Measurements from ENCODE around the gene ENTREP3.
"Not testable (repeated sequence)": the region's sequence is repeated elsewhere in the genome, so short reads cannot be mapped to it uniquely, and the experiment has no call there.

ENTREP3 gene, protein sequence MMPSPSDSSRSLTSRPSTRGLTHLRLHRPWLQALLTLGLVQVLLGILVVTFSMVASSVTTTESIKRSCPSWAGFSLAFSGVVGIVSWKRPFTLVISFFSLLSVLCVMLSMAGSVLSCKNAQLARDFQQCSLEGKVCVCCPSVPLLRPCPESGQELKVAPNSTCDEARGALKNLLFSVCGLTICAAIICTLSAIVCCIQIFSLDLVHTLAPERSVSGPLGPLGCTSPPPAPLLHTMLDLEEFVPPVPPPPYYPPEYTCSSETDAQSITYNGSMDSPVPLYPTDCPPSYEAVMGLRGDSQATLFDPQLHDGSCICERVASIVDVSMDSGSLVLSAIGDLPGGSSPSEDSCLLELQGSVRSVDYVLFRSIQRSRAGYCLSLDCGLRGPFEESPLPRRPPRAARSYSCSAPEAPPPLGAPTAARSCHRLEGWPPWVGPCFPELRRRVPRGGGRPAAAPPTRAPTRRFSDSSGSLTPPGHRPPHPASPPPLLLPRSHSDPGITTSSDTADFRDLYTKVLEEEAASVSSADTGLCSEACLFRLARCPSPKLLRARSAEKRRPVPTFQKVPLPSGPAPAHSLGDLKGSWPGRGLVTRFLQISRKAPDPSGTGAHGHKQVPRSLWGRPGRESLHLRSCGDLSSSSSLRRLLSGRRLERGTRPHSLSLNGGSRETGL

DNA sequence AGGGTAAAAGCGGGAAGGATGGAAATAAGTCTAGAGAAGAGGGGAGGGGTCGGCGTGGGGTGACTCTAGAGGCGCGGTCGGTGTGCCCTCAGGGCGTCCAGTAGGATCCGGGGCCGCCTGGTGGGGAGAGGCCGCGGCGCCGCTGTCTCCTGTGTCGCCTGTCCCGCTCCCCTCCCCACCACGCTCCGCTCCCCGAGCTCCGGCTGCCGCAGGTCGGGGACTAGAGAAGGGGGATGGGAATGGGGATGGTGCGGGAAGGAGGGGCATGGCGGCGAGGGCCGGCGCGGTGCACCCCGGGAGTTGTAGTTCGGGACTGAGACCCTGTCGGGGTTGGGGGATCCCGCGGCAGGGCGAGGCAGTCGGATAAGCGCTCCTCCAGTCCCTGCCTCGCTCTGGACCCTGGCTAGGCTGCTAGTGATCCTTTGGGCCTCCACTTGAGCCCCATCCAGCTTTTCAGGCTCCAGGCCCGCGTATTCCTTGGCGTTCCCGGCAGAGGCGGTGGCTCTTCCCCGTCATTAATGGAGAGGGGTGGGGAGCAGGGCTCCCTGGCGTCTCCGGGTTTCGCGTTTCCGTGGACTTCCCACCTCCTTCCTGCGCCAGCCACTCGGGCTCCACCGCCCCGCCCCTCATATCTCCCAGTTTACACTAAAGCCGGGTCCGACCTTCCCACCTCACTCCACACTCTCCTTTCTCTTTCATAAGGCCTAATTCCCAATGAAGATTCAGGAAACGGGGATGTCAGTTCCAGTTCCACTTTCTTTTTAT lies at the start of gene ENTREP3:
Gene ENTREP3, minus strand, starts transcription at position 241 of the 765 bp plus-strand sequence. CDS start 606 bp downstream, outside the sequence.
- peak; percentile 89 for FAIRE-seq
- peak; percentile 93 for DNase-seq (ENCODE audit: insufficient read length, low spot score)

DNA sequence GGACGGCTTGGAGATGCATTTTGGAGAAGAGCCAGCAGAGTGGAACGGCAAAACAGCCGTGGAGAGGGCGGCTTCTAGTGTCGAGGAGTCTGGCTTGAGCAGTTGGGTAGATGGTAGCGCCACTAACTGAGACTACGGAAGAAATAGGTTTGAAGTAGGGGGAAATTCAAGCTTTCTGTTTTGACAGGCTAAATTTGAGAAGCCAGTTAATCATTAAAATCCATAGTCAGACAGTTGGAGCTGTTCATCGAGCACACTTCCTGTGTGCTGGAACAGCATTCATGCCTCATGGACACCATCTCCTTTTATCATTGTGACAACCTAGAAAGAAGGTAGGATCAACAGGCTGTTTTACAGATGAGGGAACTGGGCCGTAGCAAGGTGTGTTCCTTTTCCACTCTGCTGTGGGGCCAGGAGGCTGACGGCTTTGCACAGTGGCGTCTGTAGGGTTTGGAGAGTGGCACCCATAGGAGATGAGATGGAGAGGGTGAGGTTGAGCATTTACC lies 49.3 kb upstream of the ENTREP3 start:
- peak; percentile 35 for FAIRE-seq
- DNase-seq (ENCODE audit: insufficient read length, low spot score) = peak; percentile 48

DNA sequence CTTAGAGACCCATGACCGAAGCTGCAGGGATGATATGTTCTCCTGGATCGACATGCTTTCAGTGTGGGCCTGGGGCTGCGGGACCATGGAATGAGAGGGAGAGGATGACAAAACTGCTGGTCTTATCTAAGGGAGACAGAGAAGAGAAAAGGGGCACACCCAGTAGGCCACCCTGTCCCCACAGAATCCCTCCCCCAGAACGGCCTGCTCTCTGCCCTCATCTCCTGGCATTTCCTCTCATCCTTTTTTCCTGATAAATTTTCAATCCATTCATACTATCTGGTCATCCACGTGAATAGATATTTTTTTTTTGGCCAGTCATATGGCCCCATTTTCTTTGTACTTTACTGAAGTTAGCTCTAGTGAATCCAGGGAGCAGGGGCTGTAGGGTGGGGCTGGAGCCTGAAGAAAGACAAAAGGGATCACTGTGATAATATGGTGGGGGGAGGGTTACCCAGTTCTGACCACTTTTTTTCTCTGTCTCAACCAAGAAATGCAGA lies 46.1 kb upstream of the ENTREP3 start, which contains the start of gene PKLR:
Gene PKLR, minus strand, starts transcription at position 97 of the 500 bp plus-strand sequence. Its CDS starts 43 bp downstream, at position 54.
- DNase-seq (ENCODE audit: insufficient read length, low spot score) (no peak), FAIRE-seq (no peak)

DNA sequence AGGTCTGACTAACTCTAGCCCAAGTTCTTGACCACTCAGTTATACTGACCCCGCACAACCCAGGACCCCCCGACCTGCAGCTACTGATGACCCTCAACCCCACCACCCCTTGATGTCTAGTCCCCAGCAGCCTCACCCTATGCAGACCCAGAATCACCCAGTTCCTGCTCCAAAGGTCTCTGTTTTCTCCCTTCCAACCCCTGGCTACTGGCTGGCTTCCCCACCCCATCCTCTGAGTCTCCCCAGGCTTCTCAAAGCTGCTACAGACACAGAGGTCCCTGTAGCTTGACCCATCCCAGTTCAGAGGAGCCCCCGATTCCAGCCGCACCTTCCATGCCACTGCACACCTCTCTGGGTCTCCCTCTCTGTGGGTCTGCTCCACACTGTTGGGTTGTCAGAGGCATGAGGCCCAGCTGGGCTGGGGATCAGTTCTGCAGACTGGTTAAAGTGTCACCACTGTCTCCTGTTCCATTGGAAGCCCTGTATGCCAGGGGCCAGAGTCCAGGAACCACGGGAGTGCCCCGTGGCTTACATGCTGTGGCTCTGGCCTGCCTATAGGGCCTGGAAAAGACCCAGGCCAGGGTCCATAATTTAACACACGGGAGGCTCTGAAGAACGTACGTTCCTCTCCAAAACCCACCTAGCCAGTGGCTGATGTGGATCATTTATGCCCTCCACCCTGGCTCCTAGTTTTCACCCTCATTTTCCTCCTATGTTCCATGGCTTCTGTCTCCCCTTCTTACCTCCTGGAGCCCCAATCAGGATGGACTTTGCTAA lies 45.5 kb upstream of the ENTREP3 start:
- DNase-seq (ENCODE audit: insufficient read length, low spot score) (no peak), FAIRE-seq (no peak)

DNA sequence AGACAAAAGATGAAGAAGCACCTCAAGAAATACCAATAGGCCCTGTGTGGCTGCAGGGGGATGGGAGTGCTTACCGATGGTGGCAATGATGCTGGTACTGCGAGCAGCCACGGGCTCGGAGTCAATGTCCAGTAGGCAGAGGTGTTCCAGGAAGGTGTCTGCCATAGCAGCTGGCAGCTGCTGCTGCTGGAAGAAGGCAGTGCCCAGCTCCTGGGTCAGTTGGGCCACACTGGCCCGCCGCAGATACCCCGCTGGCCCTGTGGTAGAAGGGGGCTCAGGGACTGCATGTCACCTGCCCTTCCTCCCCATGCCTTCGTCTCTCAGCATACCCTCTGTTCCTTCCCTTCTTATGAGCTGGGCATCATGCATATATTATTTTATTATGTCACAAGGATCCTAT lies 44.7 kb upstream of the ENTREP3 start:
- DNase-seq (ENCODE audit: insufficient read length, low spot score) = no peak
- no peak for FAIRE-seq

DNA sequence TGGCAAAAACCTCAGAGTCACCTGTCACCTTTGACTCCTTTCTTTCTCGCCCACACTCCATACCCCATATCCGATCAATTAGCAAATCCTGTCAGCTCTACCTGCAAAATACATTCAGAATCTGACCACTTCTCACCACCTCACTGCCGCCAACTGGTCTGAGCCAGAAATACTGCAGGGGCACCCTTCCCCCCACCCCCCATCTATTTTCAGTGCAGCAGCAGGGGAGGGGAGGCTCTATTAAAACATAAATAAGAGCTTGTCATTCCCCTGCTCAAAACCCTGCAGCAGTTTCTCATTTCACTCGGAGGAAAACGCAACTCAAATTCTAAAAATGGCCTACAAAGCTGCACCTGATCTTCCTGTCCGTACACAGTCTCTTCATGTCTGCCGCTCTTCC lies 42.1 kb upstream of the ENTREP3 start:
- DNase-seq (ENCODE audit: insufficient read length, low spot score) (no peak), FAIRE-seq (no peak)

DNA sequence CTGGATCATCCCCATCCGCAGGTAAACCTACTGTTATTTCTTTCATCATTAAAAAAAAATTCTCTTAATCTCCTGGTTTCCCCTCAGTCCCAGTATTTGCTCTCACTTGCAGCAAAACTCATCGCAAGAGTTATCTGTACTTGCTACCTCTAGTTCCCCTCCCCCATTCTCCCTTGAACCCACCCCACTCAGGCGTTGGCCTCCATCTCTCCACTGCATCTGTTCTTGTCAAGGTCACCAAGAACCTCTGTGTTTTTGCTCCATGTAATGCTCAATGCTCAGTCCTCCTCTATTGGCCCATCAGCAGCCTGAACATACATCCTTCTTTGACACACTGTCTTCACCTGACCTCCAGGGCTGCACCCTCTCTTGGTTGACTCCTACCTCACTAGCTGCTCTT lies 41.4 kb upstream of the ENTREP3 start:
- DNase-seq (ENCODE audit: insufficient read length, low spot score) (no peak), FAIRE-seq (no peak)

DNA sequence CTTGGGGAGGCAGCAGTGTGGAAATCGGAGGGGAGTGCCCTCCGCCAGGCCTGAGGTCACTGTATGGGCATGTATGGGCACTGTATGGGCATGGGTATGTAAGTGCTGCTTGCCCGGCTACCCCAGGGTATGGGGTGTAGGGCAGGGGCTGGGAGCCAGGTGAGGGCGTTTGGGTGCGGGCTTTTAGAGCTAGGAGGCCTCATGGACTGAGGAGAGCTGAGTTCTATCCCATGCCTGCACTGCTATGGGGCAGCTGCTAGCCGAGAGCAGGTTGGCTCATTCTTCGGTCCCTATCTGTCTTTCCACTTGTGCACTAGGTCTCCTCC lies 40.6 kb upstream of the ENTREP3 start:
- no peak for DNase-seq (ENCODE audit: insufficient read length, low spot score)
- no peak for FAIRE-seq

DNA sequence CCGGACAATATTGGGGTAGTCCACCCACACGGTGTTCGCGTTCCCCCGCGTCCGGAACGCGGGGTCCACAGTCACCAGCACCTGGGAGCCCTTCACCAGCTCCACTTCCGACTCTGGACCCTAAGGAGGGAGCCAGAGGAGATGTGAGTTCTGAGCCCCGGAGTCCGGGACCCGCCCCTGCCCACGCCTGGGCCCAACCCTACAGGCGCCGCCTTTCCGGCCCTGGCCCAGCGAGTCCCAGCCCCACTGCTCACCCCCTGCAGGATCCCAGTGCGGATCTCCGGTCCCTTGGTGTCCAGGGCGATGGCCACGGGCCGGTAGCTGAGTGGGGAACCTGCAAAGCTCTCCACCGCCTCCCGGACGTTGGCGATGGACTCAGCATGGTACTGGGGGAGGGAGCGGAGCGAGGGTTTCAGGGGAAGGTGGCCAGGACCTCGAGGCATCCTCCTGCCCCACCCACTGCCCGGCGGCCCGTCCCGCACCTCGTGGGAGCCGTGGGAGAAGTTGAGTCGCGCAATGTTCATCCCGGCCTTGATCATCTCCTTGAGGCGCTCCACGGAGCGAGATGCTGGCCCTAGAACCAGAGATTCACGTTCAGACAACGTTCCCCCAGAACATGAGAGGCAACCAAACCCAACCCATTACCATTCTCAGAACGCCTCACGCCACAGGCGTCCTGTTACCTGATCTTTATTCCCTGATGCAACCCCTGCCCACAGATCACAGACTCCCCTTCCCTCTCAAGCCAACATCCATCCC lies 40.1 kb upstream of the ENTREP3 start:
- no peak for FAIRE-seq

DNA sequence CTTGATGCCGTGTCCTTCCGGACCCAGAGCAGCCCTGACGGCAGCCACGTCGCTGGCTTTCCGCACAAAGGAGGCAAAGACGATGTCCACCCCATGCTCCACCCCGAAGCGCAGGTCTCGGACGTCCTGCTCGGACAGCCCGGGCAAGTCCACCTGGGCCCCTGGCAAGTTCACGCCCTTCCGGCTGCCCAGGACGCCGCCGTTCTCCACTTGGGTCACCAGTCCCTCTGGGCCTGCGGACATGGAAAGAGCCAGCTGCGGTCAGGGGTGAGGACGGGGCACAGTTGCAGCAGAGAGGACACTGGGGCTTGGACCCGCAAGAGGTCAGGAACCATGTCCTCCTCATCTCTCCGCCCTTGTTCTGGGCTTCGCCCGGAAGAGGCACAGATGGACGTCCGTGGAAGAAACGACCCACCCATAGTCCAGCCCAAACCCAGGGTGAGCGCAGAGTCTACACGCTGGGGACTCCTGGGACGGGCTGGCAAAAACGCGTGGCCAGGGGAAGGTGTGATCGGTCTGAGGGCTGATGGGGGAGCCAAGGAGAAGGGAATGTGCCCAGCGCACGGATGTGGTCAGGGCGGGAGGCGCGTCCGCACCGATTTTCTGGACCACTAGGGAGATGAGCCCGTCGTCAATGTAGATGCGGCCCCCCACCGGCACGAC lies 39.4 kb upstream of the ENTREP3 start:
- DNase-seq (ENCODE audit: insufficient read length, low spot score) (no peak), FAIRE-seq (no peak)

More for the DNA sequence above, 40.1 kb upstream of the ENTREP3 start:
- no peak for DNase-seq (ENCODE audit: insufficient read length, low spot score)

DNA sequence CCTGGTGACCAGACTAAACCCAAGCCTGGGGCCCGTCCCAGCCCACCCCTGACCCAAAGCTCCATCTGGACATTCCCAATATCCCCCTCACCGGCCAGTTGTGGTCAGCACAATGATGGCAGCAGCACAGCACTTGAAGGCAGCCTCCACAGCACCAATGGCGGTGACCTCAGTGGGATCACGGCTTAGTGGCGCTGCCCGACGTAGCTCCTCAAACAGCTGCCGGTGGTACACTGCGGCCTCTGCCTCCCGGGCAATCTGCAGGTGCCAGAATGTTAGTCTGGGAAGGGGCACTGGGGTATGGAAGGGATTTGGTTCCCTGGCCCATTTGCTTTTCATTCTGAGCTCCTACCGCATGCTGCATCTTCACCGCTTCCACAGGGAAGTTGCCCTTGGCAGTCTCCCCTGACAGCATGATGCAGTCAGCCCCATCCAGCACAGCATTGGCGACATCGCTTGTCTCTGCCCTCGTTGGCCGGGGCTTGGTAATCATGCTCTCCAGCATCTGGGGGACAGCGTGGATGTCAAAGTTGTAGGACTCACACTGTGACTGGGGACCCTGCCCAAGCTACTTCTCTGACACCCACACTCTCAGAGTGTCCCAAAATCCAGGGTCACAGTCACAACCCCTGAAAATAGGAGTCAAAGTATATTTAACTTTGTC lies 37.9 kb upstream of the ENTREP3 start:
- no peak for FAIRE-seq

DNA sequence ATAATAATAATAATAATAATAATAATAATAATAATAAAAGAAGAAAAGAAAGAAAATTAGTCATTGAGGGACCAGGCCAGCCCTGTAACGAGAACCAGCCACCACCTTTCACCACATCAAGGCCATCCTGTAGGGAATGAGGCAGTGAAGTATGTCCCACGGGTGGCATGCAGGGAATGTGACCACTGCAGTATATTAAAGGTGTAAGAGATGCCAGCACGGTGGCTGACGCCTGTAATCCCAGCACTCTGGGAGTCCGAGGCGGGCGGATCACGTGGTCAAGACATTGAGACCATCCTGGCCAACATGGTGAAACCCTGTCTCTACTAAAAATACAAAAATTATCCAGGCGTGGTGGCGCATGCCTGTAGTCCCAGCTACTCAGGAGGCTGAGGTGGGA lies 35.7 kb upstream of the ENTREP3 start:
- FAIRE-seq; DNase-seq (ENCODE audit: insufficient read length, low spot score): not testable (repeated sequence)

More for the DNA sequence above, 37.9 kb upstream of the ENTREP3 start:
- no peak for DNase-seq (ENCODE audit: insufficient read length, low spot score)

DNA sequence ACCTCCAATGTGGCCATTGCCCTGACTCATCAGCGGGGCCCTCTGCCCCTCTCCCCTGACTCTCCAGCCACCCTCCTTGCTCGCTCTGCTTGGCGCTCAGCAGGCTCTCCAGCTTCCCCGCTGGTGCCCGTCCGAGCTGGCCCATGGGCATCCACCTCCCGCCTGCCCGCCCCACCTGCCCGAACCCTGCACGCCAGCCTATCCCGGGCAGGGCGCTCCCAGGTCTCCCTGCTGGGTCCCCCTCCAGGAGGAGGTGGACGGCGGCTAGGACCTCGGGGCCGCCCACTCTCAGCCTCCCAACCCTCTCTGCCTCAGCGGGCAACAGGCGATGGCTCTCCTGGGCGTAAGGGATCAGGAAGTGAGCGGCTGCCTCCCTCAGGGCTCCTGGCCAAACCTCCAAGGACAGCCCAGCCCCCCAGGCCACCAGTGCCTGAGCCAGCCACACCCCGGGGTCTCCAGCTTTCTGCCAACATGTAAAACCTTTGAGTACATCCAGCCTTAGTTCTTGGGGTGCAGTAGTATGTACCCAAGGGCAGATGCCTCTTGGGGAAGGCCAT lies 32.8 kb upstream of the ENTREP3 start:
- no peak for DNase-seq (ENCODE audit: insufficient read length, low spot score)

DNA sequence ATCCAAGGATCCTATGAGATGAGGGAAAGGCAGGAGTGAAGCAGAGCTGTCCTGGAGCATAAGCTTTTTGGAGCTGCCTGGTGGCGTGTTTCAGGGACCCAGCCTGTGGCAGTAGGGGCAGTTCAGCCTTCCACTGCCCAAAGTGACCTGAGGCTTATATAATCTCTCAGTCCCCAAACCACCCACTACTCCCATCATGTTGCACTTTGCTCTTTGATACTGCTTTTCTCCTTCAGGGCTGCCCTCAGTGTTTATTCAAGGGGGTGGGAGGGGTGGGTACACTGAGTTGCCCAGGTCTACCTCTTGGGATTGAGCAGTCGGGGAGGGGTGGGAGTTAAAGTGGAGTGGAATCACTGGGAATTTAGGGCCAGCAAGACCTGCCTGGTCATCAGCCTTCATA lies 31.3 kb upstream of the ENTREP3 start:
- FAIRE-seq = no peak
- DNase-seq (ENCODE audit: insufficient read length, low spot score) = no peak

More for the DNA sequence above, 32.8 kb upstream of the ENTREP3 start:
- FAIRE-seq = no peak

DNA sequence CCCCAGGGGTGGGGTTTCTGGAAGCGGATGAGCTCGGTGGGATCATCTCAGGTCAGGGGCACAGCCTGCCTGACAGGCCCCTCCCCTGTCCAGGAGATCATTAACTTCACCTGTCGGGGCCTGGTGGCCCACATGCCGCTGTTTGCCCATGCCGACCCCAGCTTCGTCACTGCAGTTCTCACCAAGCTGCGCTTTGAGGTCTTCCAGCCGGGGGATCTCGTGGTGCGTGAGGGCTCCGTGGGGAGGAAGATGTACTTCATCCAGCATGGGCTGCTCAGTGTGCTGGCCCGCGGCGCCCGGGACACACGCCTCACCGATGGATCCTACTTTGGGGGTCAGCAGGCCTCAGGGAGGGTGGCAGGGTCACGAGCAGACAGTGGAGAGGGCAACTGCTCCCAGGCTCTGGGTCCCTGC lies 30.4 kb upstream of the ENTREP3 start:
- FAIRE-seq (no peak), DNase-seq (ENCODE audit: insufficient read length, low spot score) (no peak)

DNA sequence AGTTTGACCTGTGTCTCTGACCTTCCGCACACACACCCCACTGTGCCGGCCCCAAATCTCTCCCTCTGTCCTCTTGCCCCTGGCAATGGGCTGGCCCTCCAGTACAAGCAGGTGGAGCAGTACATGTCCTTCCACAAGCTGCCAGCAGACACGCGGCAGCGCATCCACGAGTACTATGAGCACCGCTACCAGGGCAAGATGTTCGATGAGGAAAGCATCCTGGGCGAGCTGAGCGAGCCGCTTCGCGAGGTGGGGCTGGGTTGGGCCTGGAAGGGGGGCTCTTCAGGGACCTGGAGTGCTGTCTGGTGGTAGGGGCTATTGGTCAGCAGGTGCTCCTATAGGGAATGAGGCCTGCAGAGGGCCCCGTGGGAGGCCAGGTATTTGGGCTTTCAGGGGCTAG lies 29.8 kb upstream of the ENTREP3 start:
- no peak for FAIRE-seq

DNA sequence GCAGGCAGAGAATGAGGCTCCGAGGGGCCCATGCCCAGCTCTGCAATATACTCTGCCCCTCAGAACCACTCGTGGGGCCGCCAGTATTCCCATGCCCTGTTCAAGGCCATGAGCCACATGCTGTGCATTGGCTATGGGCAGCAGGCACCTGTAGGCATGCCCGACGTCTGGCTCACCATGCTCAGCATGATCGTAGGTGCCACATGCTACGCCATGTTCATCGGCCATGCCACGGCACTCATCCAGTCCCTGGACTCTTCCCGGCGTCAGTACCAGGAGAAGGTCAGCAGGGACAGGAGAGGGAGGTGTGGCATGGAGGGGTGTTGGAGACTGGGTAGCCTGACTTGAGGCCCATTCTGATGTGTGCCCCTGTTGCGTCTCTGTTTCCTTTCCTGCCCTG lies 29.2 kb upstream of the ENTREP3 start:
- DNase-seq (ENCODE audit: insufficient read length, low spot score) (no peak), FAIRE-seq (no peak)

More for the DNA sequence above, 29.8 kb upstream of the ENTREP3 start:
- DNase-seq (ENCODE audit: insufficient read length, low spot score) = no peak

DNA sequence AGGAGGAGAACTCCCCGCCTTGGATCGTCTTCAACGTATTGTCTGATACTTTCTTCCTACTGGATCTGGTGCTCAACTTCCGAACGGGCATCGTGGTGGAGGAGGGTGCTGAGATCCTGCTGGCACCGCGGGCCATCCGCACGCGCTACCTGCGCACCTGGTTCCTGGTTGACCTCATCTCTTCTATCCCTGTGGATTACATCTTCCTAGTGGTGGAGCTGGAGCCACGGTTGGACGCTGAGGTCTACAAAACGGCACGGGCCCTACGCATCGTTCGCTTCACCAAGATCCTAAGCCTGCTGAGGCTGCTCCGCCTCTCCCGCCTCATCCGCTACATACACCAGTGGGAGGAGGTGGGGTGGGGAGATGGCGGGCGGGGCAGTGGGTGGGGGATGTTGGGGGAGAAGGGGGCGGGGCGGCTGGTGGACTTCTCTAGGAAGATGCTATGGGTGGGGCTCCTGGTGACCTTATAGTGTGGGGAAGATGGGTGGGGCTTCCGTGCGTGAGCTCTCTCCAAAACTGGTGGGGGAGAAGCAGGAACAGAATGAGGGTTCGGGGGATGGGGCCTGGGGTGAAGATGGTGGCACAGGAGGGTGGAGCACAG lies 27.3 kb upstream of the ENTREP3 start:
- FAIRE-seq = no peak

More for the DNA sequence above, 27.3 kb upstream of the ENTREP3 start:
- DNase-seq (ENCODE audit: insufficient read length, low spot score) = no peak

Measured in GM19239 (cell line).